ENCODE results near the gene LCE6A.

Gene LCE6A

GRCh38 chr1:152884506-152884905 is 41.9 kb downstream of the LCE6A start:
- Mint-ChIP-seq H3K27me3 (ENCODE audit: low read depth) (peaks cover 2% of the 10 kb centered on the region), H3K4me3 (no peak overlapping the region), H3K27ac (no peak overlapping the region), H3K36me3 (ENCODE audit: low read depth) (no peaks in the 10 kb centered on the region), H3K4me1 (ENCODE audit: low read depth) (no peaks in the 10 kb centered on the region), H3K9me3 (no peaks in the 10 kb centered on the region)
- no peak for DNase-seq (ENCODE audit: low spot score)

GRCh38 chr1:152884966-152885624 is 42.4 kb downstream of the LCE6A start:
- H3K4me3 Mint-ChIP-seq: no peak overlapping the region
- H3K27ac Mint-ChIP-seq: no peak overlapping the region
- no peaks in the 10 kb centered on the region for H3K4me1 Mint-ChIP-seq (ENCODE audit: low read depth)
- DNase-seq (ENCODE audit: low spot score): no peak
- H3K9me3 Mint-ChIP-seq: no peaks in the 10 kb centered on the region
- H3K36me3 Mint-ChIP-seq (ENCODE audit: low read depth): no peaks in the 10 kb centered on the region
- H3K27me3 Mint-ChIP-seq (ENCODE audit: low read depth): peaks cover 6% of the 10 kb centered on the region

- Mint-ChIP-seq H3K27ac (no peak overlapping the region), H3K27me3 (ENCODE audit: low read depth) (peaks cover 9% of the 10 kb centered on the region), H3K36me3 (ENCODE audit: low read depth) (no peaks in the 10 kb centered on the region), H3K4me3 (no peak overlapping the region), H3K4me1 (ENCODE audit: low read depth) (no peaks in the 10 kb centered on the region), H3K9me3 (no peaks in the 10 kb centered on the region)
- DNase-seq (ENCODE audit: low spot score): no peak
Measured at GRCh38 chr1:152886085-152886484, 43.4 kb downstream of the LCE6A start.

- no peak for DNase-seq (ENCODE audit: low spot score)
- no peak overlapping the region for H3K4me3 Mint-ChIP-seq
- peaks cover 9% of the 10 kb centered on the region for H3K27me3 Mint-ChIP-seq (ENCODE audit: low read depth)
- no peak overlapping the region for H3K27ac Mint-ChIP-seq
- no peaks in the 10 kb centered on the region for H3K4me1 Mint-ChIP-seq (ENCODE audit: low read depth)
- no peaks in the 10 kb centered on the region for H3K36me3 Mint-ChIP-seq (ENCODE audit: low read depth)
- no peaks in the 10 kb centered on the region for H3K9me3 Mint-ChIP-seq
Measured at GRCh38 chr1:152886758-152887409, 44.2 kb downstream of the LCE6A start.

GRCh38 chr1:152888126-152888525 is 45.5 kb downstream of the LCE6A start:
- Mint-ChIP-seq H3K9me3 (no peaks in the 10 kb centered on the region), H3K27ac (no peak overlapping the region), H3K4me1 (ENCODE audit: low read depth) (no peaks in the 10 kb centered on the region), H3K27me3 (ENCODE audit: low read depth) (peaks cover 13% of the 10 kb centered on the region), H3K36me3 (ENCODE audit: low read depth) (no peaks in the 10 kb centered on the region), H3K4me3 (no peak overlapping the region)
- DNase-seq (ENCODE audit: low spot score): no peak

Data from T-helper 2 cell treated with Interferon-gamma antibody and Interleukin-4, amounts not matched to agents 5 μg/mL and 100 μg/mL, for 36 hours (primary cell).